ENCODE data around the gene HIVEP3.

HIVEP3 gene

GRCh38 chr1:41915786-41916571, 2.7 kb downstream of the HIVEP3 start:
- Histone ChIP-seq H3K36me3 (ENCODE audit: insufficient read depth, low read length) (no peaks in the 10 kb centered on the region), H3K9me3 (ENCODE audit: control insufficient read depth, insufficient read depth, low read length) (peaks cover 2% of the 10 kb centered on the region; the same call in 1 of the 2 replicates), H3K4me1 (ENCODE audit: insufficient read depth, low read length) (peaks cover 24% of the 10 kb centered on the region; the same call in 1 of the 2 replicates), H3K9ac (ENCODE audit: low read depth, low read length) (no peak overlapping the region)

GRCh38 chr1:41914516-41914915, 4.2 kb downstream of the HIVEP3 start:
- H3K36me3 ChIP-seq (ENCODE audit: insufficient read depth, low read length) = no peaks in the 10 kb centered on the region
- H3K9ac ChIP-seq (ENCODE audit: low read depth, low read length) = no peak overlapping the region
- no peaks in the 10 kb centered on the region for H3K9me3 ChIP-seq (ENCODE audit: control insufficient read depth, insufficient read depth, low read length)
- H3K4me1 ChIP-seq (ENCODE audit: insufficient read depth, low read length) = peaks cover 22% of the 10 kb centered on the region; the same call in 1 of the 2 replicates

- Histone ChIP-seq H3K9ac (ENCODE audit: low read depth, low read length) (no peak overlapping the region), H3K4me1 (ENCODE audit: insufficient read depth, low read length) (peaks cover 14% of the 10 kb centered on the region; the same call in 1 of the 2 replicates), H3K36me3 (ENCODE audit: insufficient read depth, low read length) (no peaks in the 10 kb centered on the region), H3K9me3 (ENCODE audit: control insufficient read depth, insufficient read depth, low read length) (no peaks in the 10 kb centered on the region)
Observed at GRCh38 chr1:41913014-41913413, 5.7 kb downstream of the HIVEP3 start.

DNA sequence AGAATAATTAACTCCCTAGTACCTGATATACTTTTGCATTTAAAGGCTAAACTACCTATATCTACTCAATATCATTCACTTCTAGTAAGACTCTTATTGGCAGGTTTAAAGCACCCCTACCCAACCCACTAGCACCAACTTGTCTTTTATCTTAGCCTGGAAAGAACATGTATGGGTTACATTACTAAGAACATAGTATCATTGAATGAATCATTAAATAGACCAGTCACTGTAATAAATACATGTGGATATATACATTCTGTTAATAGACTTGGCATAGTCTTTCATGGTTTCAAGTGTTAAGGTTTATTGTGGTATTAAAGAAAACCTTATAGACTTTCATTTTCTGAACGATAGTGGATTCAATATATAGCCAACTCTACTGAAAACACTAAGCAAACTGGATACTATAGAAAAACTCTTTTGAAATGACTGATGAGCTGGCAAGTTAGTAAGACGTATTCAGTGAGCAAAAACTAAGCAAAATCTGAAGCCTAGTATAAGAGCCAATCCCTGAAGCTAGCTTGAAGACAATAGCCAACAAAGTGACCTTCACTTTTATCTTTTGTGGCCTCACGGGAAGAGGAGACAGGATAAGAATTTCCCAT, 10.3 kb downstream of the HIVEP3 start:
- H3K36me3 ChIP-seq (ENCODE audit: insufficient read depth, low read length) = no peaks in the 10 kb centered on the region
- H3K9me3 ChIP-seq (ENCODE audit: control insufficient read depth, insufficient read depth, low read length) = no peaks in the 10 kb centered on the region
- no peak overlapping the region for H3K9ac ChIP-seq (ENCODE audit: low read depth, low read length)
- H3K4me1 ChIP-seq (ENCODE audit: insufficient read depth, low read length) = no peaks in the 10 kb centered on the region; the same call in 1 of the 2 replicates

DNA sequence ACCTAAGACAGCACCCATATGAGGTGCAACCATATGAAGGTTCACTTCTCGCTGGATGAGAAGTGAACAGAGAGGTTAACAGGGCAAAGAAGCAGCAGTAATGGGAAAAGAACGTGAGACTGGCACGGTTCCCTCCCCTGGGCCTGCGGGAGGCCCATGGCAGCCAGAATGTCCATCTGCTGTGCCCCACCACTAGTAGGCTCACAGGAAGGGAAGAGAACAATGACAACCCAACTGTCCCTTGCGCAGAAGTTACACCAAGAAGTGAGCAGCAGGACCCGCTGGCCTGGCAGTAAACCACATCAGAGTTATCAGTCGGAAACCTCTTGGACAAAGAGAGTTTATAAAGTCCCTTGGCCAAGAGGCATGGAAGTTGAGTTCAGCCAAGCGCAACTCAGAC, 11.3 kb downstream of the HIVEP3 start:
- Histone ChIP-seq H3K9me3 (ENCODE audit: control insufficient read depth, insufficient read depth, low read length) (no peaks in the 10 kb centered on the region), H3K4me1 (ENCODE audit: insufficient read depth, low read length) (peaks cover 3% of the 10 kb centered on the region), H3K9ac (ENCODE audit: low read depth, low read length) (no peak overlapping the region), H3K36me3 (ENCODE audit: insufficient read depth, low read length) (no peaks in the 10 kb centered on the region)

- Histone ChIP-seq H3K4me1 (ENCODE audit: insufficient read depth, low read length) (peaks cover 6% of the 10 kb centered on the region), H3K9ac (ENCODE audit: low read depth, low read length) (no peak overlapping the region), H3K9me3 (ENCODE audit: control insufficient read depth, insufficient read depth, low read length) (no peaks in the 10 kb centered on the region), H3K36me3 (ENCODE audit: insufficient read depth, low read length) (no peaks in the 10 kb centered on the region)
Observed at GRCh38 chr1:41906943-41907342, 11.8 kb downstream of the HIVEP3 start.

- Histone ChIP-seq H3K9ac (ENCODE audit: low read depth, low read length) (no peak overlapping the region), H3K36me3 (ENCODE audit: insufficient read depth, low read length) (no peaks in the 10 kb centered on the region), H3K9me3 (ENCODE audit: control insufficient read depth, insufficient read depth, low read length) (no peaks in the 10 kb centered on the region), H3K4me1 (ENCODE audit: insufficient read depth, low read length) (peaks cover 22% of the 10 kb centered on the region)
Observed at GRCh38 chr1:41905093-41905675, 13.5 kb downstream of the HIVEP3 start.

GRCh38 chr1:41902664-41903063, 16.1 kb downstream of the HIVEP3 start:
- H3K36me3 ChIP-seq (ENCODE audit: insufficient read depth, low read length) = no peaks in the 10 kb centered on the region
- no peaks in the 10 kb centered on the region for H3K9me3 ChIP-seq (ENCODE audit: control insufficient read depth, insufficient read depth, low read length)
- peaks cover 29% of the 10 kb centered on the region for H3K4me1 ChIP-seq (ENCODE audit: insufficient read depth, low read length)
- H3K9ac ChIP-seq (ENCODE audit: low read depth, low read length) = no peak overlapping the region

DNA sequence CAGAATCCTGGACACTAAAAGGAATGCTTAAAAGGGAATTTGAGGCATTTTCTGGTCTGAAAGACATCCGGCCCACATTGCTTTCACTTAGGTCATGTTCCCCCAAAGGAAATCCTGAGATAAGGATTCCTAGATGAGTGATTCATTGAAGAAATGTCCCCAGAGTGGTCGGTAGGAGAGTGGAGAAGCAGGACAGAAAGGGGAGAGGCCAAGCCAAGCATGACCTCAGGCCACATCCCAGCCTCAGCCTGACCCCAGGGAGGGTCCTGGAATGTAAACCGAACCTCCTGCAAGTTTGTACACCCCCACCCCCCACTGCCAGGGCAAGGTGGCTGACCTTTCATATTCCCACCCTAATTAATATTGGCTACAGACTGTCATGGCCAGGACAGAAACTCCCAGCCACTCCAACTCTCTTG, 16.6 kb downstream of the HIVEP3 start:
- Histone ChIP-seq H3K9me3 (ENCODE audit: control insufficient read depth, insufficient read depth, low read length) (no peaks in the 10 kb centered on the region), H3K9ac (ENCODE audit: low read depth, low read length) (no peak overlapping the region), H3K4me1 (ENCODE audit: insufficient read depth, low read length) (peaks cover 29% of the 10 kb centered on the region), H3K36me3 (ENCODE audit: insufficient read depth, low read length) (no peaks in the 10 kb centered on the region)

- no peaks in the 10 kb centered on the region for H3K9me3 ChIP-seq (ENCODE audit: control insufficient read depth, insufficient read depth, low read length)
- H3K36me3 ChIP-seq (ENCODE audit: insufficient read depth, low read length) = no peaks in the 10 kb centered on the region
- peaks cover 29% of the 10 kb centered on the region for H3K4me1 ChIP-seq (ENCODE audit: insufficient read depth, low read length)
- H3K9ac ChIP-seq (ENCODE audit: low read depth, low read length) = no peak overlapping the region; the same call in 1 of the 2 replicates
Observed at GRCh38 chr1:41901551-41901950, 17.2 kb downstream of the HIVEP3 start.

- no peaks in the 10 kb centered on the region for H3K36me3 ChIP-seq (ENCODE audit: insufficient read depth, low read length)
- H3K9me3 ChIP-seq (ENCODE audit: control insufficient read depth, insufficient read depth, low read length) = no peaks in the 10 kb centered on the region
- peaks cover 29% of the 10 kb centered on the region for H3K4me1 ChIP-seq (ENCODE audit: insufficient read depth, low read length)
- peak overlapping the region; percentile 0; the same call in 1 of the 2 replicates for H3K9ac ChIP-seq (ENCODE audit: low read depth, low read length)
Observed at GRCh38 chr1:41900603-41901444, 17.9 kb downstream of the HIVEP3 start.

- Histone ChIP-seq H3K9me3 (ENCODE audit: control insufficient read depth, insufficient read depth, low read length) (no peaks in the 10 kb centered on the region), H3K4me1 (ENCODE audit: insufficient read depth, low read length) (peaks cover 29% of the 10 kb centered on the region), H3K9ac (ENCODE audit: low read depth, low read length) (no peak overlapping the region), H3K36me3 (ENCODE audit: insufficient read depth, low read length) (no peaks in the 10 kb centered on the region)
Observed at GRCh38 chr1:41898191-41898713, 20.5 kb downstream of the HIVEP3 start.

- Histone ChIP-seq H3K4me1 (ENCODE audit: insufficient read depth, low read length) (peaks cover 29% of the 10 kb centered on the region), H3K9ac (ENCODE audit: low read depth, low read length) (no peak overlapping the region), H3K9me3 (ENCODE audit: control insufficient read depth, insufficient read depth, low read length) (no peaks in the 10 kb centered on the region), H3K36me3 (ENCODE audit: insufficient read depth, low read length) (no peaks in the 10 kb centered on the region)
Observed at GRCh38 chr1:41895552-41895951, 23.2 kb downstream of the HIVEP3 start.
